ENCODE results near the gene MAPK1.

- TF ChIP-seq CTCF (conservative IDR thresholded peaks at IDR 0.05; ENCODE audit: low read depth, low read length) (no peak), EZH2 (IDR thresholded peaks at IDR 0.05; ENCODE audit: borderline replicate concordance, low read depth, low read length, poor library complexity, severe bottlenecking) (no peak)
Measured at GRCh38 chr22:21768435-21768834, 99.0 kb downstream of the MAPK1 start.
